Caki2 (cell line): ENCODE data around the gene DUSP16. TPM values are rescaled to one million over a fixed set of nuclear protein-coding genes. Genes with fewer than 3 reads are reported as not detected.
A peak's percentile ranks its signal among the peaks of the same experiment; 100 is the strongest.
"Not testable (repeated sequence)": the region's sequence is repeated elsewhere in the genome, so short reads cannot be mapped to it uniquely, and the experiment has no call there.

Source experiments
- DNase-seq: peaks from one replicate; pipeline ENCODE4 v3.0.0-alpha.2; 2015; ENCODE audit warnings: low read depth
- in situ Hi-C: cut with HindIII; loops from 2 replicates; pipeline ENCODE4 v1.10.0; 2016; ENCODE audit warnings: low sequenced_read_pairs, low pct_unique_long_range_greater_than_20kb, mixed read lengths
- total RNA-seq: library from RNA; depleted of rRNA; stranded (reverse); fragments of >200 nt; shearing (Covaris generic); gene quantifications from 2 replicates; pipeline ENCODE4 v1.2.3, GENCODE V29; 2014; ENCODE audit warnings: low replicate concordance; rRNA removed

Gene DUSP16, protein sequence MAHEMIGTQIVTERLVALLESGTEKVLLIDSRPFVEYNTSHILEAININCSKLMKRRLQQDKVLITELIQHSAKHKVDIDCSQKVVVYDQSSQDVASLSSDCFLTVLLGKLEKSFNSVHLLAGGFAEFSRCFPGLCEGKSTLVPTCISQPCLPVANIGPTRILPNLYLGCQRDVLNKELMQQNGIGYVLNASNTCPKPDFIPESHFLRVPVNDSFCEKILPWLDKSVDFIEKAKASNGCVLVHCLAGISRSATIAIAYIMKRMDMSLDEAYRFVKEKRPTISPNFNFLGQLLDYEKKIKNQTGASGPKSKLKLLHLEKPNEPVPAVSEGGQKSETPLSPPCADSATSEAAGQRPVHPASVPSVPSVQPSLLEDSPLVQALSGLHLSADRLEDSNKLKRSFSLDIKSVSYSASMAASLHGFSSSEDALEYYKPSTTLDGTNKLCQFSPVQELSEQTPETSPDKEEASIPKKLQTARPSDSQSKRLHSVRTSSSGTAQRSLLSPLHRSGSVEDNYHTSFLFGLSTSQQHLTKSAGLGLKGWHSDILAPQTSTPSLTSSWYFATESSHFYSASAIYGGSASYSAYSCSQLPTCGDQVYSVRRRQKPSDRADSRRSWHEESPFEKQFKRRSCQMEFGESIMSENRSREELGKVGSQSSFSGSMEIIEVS
- 9.9 and 10.2 TPM in 2 replicates for total RNA-seq

DNA sequence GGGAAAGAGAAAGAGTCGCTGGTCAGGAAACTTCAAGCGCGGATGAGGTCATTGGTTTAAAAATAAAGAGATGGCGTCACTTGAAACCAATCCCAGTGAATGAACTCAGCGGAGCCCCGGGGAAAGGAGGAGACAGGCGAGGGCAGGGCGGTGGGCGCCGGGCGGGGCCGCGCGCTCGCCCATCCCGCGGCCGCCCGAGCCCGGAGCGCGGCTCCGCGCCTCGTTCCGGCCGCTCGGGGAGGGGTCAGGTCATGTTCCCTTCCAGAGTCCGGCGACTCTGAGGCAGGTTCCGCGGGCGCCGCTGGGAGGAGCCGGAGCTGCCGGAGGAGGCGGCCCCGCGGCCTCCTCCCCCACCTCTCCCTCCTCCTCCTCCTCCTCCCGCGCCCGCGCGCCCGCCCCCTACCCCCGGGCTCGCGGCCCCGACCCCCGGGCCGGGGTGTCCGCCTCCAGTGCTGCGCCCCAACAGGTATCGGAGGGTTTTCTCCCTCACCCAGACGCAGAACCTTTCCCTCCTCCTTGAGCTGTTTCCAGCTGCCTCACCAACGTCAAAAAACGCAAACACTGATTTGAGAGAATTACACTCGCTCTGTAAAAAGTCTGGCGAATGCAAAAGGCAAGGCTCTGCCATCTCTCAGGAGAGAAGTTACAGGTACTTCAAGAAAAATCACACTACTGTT is at the start of gene DUSP16:
Gene DUSP16 (minus strand): TSS at position 279 of the 677 bp plus-strand sequence. CDS start 41,765 bp downstream, outside the sequence.
- DNase-seq: peak; percentile 96
- in situ Hi-C loops: no loop called here

DNA sequence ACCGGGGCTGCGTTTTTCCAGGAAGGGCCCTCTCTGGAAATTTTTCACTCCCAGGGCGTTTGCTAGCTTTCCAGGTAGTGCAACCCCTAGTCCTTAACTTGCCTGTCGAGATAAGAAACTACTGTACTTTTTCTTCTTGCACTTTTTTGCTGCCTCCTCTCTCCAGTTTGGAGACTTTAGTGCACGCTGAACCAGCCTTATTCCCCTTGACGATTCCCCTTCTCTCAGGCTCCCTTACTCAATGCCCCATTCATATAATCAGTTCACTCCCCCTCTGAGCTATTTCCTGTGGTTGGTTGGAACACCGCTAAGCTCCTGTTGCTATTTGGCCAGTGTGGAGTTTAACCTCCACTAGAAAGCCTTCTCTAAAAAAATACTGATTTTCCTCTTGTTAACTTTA is 49.7 kb upstream of the DUSP16 start:
- no peak for DNase-seq
- in situ Hi-C loops: no loop called here

DNA sequence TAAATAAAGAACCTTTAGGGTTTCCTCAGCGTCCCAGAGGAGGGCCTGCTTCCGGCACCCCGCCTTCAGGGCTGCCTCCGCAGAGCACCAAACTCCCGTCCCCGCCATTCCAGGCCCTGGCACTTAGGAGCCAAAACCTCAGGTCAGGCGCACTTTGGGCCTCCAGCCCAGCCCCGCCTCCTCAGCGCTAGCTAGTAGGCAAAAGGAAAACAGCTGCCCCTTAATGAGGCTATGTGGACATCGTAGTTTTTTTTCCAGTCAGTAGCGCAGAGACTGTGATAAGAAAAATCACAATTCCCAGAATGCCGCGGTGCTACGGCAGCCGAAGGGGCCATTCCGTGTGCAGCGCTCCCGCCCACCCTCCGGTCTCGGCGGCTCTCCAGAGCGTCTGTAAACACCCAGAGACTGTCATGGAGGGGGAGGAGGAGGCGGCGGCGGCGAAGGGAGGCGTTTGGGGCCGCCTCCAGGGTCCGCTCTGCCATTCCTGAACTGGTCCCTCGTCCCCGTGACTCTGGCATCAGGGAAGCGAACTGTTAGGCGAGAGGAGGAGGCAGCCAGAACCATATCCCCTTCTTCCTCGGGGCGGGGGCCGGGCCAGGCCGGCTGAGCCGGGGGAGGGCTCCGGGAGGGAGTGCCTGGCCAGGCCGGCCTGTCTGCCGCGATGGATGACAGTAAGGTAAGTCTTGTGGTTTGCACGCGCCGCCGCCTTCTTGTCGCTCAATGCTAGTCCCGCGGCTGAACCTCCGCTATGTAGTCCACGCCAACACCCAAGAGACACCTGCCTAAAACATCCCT is 49.0 kb upstream of the DUSP16 start, which contains the start of gene CREBL2:
Gene CREBL2 (plus strand): TSS at position 365 of the 795 bp plus-strand sequence. CDS start 297 bp downstream, at position 662.
- in situ Hi-C loops: no loop called here
- peak; percentile 99 for DNase-seq

DNA sequence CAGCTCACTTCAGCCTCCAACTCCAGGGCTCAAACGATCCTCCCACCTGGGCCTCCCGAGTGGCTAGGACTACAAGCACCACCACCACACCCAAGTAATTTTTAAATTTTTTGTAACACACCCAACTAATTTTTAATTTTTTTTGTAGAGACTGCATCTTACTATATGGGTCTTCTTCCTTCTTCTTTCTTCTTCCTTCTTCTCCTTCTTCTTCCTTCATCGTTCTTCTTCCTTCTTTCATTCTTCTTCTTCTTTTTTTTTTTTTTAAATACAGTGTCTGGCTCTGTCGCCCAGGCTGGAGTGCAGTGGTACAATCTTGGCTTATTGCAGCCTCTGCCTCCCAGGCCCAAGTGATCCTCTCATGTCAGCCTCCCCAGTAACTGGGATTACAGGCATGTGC is 48.0 kb upstream of the DUSP16 start:
- in situ Hi-C loops: no loop called here
- DNase-seq: no peak

DNA sequence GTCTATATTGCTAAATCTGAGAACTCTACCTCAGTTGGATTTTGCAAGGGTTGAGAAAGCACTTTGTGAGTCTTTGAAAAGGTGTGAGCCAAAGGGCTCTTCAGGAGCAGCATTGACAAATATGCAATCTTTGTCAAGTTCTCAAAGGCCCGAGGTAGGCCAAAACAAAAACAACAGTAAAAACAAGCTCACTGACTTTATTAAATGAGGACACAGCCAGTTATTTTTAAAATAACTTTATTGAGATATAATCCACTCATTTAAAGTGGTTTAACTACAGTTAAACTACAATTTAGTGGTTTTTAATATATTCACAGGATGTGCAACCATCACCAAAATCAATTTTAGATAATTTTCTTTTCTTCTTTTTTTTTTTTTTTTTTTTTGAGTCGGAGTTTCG is 47.0 kb upstream of the DUSP16 start:
- in situ Hi-C loops: no loop called here
- no peak for DNase-seq

DNA sequence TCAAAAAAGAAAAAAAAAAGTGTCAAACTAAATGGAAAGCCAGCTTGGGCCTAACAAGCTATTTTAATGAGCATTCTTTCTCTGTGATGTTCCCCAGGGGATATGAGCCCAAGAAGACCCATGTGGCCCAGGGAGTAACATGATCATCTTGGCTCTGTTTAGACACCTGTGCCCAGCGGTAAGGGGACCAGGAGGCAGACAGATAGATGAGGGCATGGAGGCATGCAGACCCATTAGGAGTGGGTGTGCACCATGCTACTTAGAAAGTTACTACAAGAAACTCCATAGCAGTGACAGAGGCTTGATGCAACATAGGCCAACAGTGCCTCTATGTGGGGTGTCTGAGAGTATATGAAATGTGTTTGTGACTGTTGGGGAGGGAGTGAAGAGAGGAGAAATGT is 45.9 kb upstream of the DUSP16 start:
- DNase-seq: peak; percentile 23
- in situ Hi-C loops: no loop called here

DNA sequence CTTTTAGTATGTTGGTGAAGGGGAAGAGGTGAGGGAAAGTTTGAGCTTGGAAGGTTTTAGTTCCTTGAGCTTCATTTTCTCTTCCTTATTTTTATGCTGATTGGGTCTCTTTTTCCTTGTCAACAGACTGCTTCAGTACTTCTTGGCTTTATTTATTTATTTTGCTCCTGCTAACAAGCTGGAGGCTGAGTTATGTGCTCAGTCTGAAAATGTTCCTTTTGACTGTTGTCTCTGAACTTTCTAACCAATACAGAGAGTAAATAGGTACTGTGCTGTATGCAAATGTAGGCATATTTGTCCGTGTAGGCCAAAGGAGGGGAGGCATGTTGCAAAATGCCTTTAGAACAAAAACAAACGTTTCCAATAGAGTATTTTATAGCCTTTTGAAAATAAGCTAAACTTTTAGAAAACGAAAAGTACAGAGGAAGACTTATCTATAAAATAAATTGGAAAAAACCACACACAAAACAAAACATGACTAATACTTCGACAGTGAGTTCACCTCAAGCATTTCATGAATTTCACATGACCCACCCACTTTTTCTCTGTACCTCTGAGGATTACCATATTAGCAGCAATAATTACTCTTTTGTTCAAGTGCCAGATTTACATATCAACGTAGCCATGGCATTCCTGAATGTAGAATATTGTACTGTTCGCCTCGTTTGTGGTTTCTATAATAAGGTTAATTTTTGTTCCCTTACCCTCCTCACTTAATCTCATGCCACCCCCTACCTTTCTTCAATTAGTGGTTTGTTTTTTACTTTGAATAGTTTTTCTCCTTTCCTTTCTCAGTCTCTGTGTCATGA is 44.3 kb upstream of the DUSP16 start:
- peak; percentile 27 for DNase-seq
- in situ Hi-C loops: no loop called here

DNA sequence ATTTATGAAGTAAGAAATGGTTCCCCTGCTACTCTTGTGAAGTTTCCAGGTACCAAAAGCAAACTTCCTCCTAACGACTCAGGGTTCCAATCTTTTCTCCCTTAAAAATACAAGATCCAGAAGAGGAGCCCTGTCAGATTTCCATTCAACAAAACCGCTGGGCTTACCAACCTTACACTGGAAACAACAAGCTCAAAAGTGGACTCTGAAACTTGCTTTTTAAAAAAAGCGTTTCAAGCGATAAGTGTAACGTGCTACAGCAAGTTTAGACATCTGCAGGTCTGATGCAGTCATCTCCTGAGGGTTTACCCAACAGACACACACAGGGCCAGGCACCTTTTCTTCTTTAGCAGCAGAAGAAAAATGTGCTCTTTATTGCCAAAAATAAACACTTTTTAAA is 42.1 kb upstream of the DUSP16 start:
- no peak for DNase-seq
- in situ Hi-C loops: no loop called here

DNA sequence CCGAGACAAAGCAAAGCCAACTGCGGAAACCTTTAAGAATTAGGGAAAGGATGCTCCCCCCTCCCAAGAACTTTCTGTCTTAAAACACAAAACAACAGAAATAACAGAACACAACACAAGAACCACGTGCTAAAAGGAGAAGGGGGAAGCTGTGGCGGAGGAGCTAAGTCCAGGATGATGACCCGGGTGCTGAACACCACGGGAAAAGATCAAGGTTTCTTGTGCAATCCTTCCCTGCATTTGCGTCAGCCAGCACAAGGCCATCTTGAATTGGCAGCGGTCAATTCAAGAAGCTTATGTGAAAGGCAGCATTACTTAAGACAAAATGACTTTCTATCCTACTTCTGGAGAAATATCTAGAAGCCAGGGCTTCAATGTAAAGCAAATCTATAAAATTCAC is 38.0 kb upstream of the DUSP16 start:
- DNase-seq: no peak
- in situ Hi-C loops: no loop called here

DNA sequence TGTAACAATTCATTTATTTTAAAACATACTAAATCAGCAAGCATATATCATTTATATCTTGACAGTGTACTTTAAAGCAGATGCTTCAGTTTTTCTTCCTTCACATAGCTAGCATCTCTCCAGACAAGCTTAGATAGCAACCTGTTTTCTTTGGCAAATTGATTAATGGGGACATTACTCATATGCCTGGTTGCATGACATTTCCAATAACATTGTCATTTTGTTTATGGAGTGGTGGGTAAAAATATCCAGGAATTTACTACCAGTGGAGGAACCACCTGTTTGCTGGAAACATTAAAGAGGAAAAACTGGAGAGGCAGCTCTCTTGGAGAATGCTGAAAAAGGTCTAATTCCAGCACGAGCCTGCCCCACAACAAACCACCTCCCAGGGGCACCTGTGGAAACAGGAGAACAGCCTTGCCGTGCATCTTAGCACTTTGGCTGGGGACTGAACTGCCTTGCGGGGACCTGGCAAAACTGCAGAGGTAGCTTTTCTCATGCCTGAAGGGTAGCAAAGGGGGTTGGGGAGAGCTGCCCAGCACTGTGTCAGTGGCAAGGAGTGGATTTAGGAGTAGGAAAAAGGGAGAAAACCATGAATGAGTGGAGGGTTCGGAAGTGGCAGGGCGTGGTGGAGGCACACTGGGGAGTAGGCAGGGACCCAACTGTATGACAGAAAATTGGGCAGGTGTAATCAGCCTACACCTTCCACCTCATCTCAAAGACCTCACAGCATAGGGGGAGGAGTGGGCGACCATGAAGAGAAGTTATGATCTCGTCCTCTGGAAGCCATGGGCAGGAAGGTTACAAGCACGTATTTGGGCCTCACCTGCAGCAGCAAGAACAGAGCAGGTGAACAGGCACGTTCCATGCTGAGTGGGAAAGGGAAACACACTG is 37.3 kb upstream of the DUSP16 start:
- in situ Hi-C loops: no loop called here
- DNase-seq: no peak

DNA sequence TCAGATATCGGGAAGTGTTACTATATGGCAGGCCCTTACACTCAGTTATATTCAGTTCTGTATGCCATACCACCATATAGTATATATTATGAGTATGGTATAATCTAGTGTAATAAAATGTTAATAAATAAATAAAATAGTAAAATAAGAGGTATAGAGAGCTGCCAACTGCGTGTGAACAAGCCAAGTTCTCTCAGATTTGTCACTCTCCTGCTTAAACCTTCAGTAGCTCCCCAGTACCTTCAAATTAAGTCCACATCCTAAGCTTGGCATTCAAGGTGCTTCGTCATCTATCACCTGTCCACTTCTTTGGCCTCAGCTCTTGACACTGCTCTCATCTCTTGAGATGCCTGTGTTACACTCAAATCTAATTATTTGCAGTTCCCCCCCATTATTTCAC is 36.2 kb upstream of the DUSP16 start:
- no peak for DNase-seq
- in situ Hi-C loops: no loop called here

DNA sequence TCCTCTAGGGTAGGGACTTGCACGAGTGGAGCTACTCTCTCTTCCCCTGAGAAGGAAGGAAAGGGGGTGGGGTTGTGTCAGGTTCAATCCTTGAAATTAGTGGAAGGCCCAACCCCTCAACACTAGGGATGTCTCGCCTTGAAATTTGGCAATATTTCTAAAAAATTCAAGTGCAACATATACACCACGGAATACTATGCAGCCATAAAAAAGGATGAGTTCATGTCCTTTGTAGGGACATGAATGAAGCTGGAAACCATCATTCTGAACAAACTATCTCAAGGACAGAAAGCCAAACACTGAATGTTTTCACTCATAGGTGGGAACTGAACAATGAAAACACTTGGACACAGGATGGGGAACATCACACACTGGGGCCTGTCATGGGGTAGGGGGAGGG is 33.9 kb upstream of the DUSP16 start:
- DNase-seq, in situ Hi-C loops: not testable (repeated sequence)

DNA sequence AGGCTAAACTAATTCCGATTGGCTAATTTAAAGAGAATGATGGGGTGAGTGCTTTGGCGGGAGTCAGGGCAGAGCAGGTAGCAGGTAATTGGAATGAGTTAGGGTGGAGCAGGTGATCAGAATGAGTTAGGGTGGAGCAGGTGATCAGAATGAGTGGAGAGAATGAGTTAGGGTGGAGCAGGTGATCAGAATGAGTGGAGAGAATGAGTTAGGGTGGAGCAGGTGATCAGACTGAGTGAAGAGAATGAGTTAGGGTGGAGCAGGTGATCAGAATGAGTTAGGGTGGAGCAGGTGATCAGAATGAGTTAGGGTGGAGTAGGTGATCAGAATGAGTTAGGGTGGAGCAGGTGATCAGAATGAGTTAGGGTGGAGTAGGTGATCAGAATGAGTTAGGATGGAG is 33.3 kb upstream of the DUSP16 start:
- DNase-seq, in situ Hi-C loops: not testable (repeated sequence)

DNA sequence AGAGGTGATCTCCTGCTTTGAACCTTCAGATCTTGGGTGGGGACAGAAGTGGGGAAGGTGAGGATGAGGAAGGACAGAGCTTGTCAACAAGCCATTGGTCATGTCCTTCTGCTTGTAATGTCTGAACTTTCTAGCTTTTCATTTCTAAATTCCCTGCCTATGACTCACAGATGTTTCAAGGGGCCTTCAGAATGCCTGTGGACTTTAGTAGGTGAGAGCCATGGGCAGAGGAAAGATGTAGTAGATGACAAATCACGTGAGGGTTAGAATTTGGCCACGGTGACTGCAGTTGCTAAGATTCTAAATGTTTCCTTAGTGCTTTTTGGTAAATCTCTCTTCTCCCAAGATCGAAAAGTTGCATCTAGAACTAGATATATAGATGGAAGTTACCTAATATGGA is 30.3 kb upstream of the DUSP16 start:
- in situ Hi-C loops: no loop called here

DNA sequence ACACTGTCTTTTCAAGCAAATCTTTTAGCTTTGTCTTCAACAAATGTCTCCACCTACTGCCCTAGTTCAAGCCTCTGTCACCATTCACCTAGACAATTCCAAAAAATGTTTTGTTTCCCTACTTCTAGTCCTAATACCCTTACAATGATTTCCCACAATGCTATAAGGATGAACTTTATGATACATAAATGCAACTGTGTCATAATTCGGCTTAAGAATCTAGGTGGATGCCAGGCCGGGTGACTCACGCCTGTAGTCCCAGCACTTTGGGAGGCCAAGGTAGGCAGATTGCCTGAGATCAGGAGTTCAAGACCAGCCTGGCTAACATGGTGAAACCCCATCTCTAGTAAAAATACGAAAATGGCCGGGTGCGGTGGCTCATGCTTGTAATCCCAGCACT is 28.3 kb upstream of the DUSP16 start:
- DNase-seq: no peak
- in situ Hi-C loops: no loop called here

More for the DNA sequence above, 30.3 kb upstream of the DUSP16 start:
- peak; percentile 20 for DNase-seq

DNA sequence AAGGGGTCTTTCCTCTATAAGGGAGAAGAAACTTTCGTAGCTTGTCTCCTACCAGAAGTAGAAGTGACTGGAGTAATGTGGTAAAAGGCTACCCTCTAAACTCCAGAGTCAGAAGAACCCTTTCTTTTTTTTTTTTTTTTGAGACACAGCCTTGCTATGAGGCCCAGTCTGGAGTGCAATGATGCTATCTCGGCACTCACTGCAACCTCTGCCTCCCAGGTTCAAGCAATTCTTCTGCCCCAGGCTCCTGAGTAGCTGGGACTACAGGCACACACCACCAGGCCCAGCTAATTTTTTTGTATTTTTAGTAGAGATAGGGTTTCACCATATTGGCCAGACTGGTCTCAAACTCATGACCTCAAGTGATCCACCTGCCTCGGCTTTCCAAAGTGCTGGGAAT is 25.8 kb upstream of the DUSP16 start:
- DNase-seq, in situ Hi-C loops: not testable (repeated sequence)

DNA sequence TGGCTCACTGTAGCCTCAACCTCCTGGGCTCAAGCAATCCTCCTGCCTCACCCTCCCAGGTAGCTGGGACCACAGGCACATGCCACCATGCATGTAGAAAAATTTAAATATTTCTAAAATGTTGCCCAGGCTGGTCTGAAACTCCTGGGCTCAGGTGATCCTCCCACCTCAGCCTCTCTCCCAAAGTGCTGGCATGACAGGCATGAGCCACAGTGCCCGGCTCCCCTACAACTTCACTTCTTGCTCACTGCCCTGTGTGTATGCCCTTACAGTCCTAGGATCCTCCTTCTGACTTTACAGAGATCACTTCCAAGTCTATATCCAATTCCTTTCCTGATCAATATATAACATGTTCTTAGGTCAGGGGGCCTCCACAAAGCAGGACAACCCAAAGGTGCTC is 25.2 kb upstream of the DUSP16 start:
- in situ Hi-C loops: no loop called here
- DNase-seq: no peak
